BLaER1 treated with 17β-estradiol and CSF1 and Interleukin-3, amounts not matched to agents 10 nM and 100 nM (cell line): ENCODE data around the gene WDR18.
A peak's percentile ranks its signal among the peaks of the same experiment; 100 is the strongest.

Experiments used
- H3K27ac ChIP-seq, 11 experiments: shearing (Covaris generic); formaldehyde crosslinking; 2 replicates each; pipeline ENCODE4 v1.8.1; 2022
- H3K27me3 ChIP-seq, 11 experiments: shearing (Covaris generic); formaldehyde crosslinking; 2 replicates each; pipeline ENCODE4 v1.8.1; 2022
- H3K36me3 ChIP-seq, 11 experiments: shearing (Covaris generic); formaldehyde crosslinking; 2 replicates each; pipeline ENCODE4 v1.8.1; 2022
- H3K4me1 ChIP-seq, 10 experiments: shearing (Covaris generic); formaldehyde crosslinking; 2 replicates each; pipeline ENCODE4 v1.8.1; 2022
- H3K4me2 ChIP-seq, 11 experiments: shearing (Covaris generic); formaldehyde crosslinking; 2 replicates each; pipeline ENCODE4 v1.8.1; 2022
- H3K4me3 ChIP-seq, 10 experiments: shearing (Covaris generic); formaldehyde crosslinking; 2 replicates each; pipeline ENCODE4 v1.8.1; 2022
- H3K9ac ChIP-seq, 11 experiments: shearing (Covaris generic); formaldehyde crosslinking; 2 replicates each; pipeline ENCODE4 v1.8.1; 2022
- H3K9me3 ChIP-seq, 11 experiments: shearing (Covaris generic); formaldehyde crosslinking; replicated peaks in 1 of 11; 2 replicates each; pipeline ENCODE4 v1.8.1; 2022
- H4K20me1 ChIP-seq, 11 experiments: shearing (Covaris generic); formaldehyde crosslinking; 2 replicates each; pipeline ENCODE4 v1.8.1; 2022
- Cebpa-rat ChIP-seq, 11 experiments: shearing (Covaris generic); IDR thresholded peaks; 2 replicates each; pipeline ENCODE4 v1.8.1; 2022

Gene WDR18

DNA sequence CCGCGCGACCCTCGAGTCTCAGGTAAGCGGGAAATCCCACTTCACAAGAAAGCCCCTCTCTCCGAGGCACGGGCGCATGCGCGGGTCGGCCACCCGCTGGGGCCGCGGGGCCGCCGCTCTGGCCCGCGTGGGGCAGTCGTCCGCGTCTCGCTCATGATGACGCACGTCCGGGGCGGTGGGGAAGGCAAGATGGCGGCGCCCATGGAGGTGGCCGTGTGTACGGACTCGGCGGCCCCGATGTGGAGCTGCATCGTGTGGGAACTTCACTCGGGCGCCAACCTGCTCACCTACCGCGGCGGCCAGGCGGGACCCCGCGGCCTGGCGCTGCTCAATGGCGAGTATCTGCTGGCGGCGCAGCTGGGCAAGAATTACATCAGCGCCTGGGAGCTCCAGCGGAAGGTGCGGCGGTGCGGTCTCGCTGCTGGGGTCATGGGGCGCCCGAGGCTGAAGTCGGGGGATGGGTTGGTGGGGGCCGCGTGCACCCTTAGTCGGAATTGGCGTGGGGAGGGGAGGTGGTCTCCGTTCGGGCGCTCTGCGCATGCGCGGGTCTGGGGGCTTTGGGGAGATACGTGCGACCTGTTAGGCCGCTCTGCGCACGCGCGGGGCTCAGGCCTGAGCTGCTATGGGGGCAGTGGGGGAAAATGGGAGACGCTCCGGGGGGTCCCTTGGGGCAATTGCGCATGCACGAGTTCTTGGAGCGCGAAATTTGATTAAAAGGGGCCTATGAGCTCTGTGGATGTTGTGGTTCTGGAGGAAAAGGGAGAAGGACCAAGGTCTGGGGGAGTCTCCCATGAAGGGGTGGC, at the start of gene WDR18:
TSS of gene WDR18 (plus strand) at position 181 of the 803 bp plus-strand sequence. CDS start at position 190, 9 bp downstream.
- Histone ChIP-seq H3K4me1 (peaks cover 31 to 55% (median 45%) of the 10 kb centered on the region in 10 experiments), H3K27ac (peak within 1 kb of the TSS; percentile 81 to 93 (median 86)), H3K9me3 (no peaks in the 10 kb centered on the region), H4K20me1 (peaks cover 0 to 45% (median 24%) of the 10 kb centered on the region in 11 experiments; a peak in 17 of 22 replicates), H3K36me3 (peaks cover 19 to 37% (median 32%) of the 10 kb centered on the region in 11 experiments), H3K27me3 (no peaks in the 10 kb centered on the region), H3K9ac (peak within 1 kb of the TSS; percentile 82 to 94 (median 87)), H3K4me3 (peak within 1 kb of the TSS; percentile 83 to 98 (median 93)), H3K4me2 (peak within 1 kb of the TSS; percentile 72 to 99 (median 90))
- no peak for TF ChIP-seq Cebpa-rat (IDR thresholded peaks at IDR 0.05)

GRCh38 chr19:934865-935479, 49.2 kb upstream of the WDR18 start:
- peaks cover 0 to 10% (median 6%) of the 10 kb centered on the region in 11 experiments; a peak in 12 of 22 replicates for H3K9me3 ChIP-seq
- peaks cover 57 to 97% (median 73%) of the 10 kb centered on the region in 10 experiments for H3K4me1 ChIP-seq
- H4K20me1 ChIP-seq = peaks cover 86 to 99% (median 93%) of the 10 kb centered on the region in 11 experiments
- TF ChIP-seq Cebpa-rat (IDR thresholded peaks at IDR 0.05) = no peak
- H3K36me3 ChIP-seq = peaks cover 34 to 98% (median 65%) of the 10 kb centered on the region in 11 experiments
- peak overlapping the region in 2 of 10 experiments; percentile 15 to 53; a peak in 2 of 20 replicates for H3K4me3 ChIP-seq
- peak overlapping the region in 10 of 11 experiments; percentile 25 to 68 (median 44); a peak in 15 of 22 replicates for H3K9ac ChIP-seq
- no peaks in the 10 kb centered on the region for H3K27me3 ChIP-seq
- H3K27ac ChIP-seq = peak overlapping the region in 9 of 11 experiments; percentile 7 to 68 (median 46); a peak in 12 of 22 replicates
- H3K4me2 ChIP-seq = peak overlapping the region; percentile 80 to 99 (median 94)

DNA sequence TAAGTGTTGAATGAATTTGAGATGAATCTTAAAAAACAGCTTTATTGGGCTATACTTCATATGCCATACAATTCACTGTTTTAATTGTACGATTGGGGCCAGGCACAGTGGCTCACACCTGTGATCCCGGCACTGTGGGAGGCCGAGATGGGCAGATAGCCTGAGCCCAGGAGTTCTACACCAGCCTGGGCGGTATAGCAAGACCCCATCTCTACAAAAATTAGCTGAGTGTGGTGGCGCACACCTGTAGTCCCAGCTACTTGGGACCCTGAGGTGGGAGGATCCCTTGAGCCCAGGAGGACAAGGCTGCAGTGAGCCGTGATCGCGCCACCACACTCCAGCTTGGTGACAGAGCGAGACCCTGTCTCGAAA, 48.0 kb upstream of the WDR18 start:
- H3K9me3 ChIP-seq = peaks cover 0 to 10% (median 6%) of the 10 kb centered on the region in 11 experiments; a peak in 12 of 22 replicates
- no peak for TF ChIP-seq Cebpa-rat (IDR thresholded peaks at IDR 0.05)
- H3K9ac ChIP-seq = no peak overlapping the region
- no peak overlapping the region for H3K27ac ChIP-seq
- H3K4me1 ChIP-seq = peaks cover 68 to 100% (median 85%) of the 10 kb centered on the region in 10 experiments
- peaks cover 32 to 88% (median 56%) of the 10 kb centered on the region in 11 experiments for H3K36me3 ChIP-seq
- H3K4me3 ChIP-seq = no peak overlapping the region
- peaks cover 94 to 100% (median 97%) of the 10 kb centered on the region in 11 experiments for H4K20me1 ChIP-seq
- peak overlapping the region in 3 of 11 experiments; percentile 22 to 96 (median 94); a peak in 5 of 22 replicates for H3K4me2 ChIP-seq
- no peaks in the 10 kb centered on the region for H3K27me3 ChIP-seq

DNA sequence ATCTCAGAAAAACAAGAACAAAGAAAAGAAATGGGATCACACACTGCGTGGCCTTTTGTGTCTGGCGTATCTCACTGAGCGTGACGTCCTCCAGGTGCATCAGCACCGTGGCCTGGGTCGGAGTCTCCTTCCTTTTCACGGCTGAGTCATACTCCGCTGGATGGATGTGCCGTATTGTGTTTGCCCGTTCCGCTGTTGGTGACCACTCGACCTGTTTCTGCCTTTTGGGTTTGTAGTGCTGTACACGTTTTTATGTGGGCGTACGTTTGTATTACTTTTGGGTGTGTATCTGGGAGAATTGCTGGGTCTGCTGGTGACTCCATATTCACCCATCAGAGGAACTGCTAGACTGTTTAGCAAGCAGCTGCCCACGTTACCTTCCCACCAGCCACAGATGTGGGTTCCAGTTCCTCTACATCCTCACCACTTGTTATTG, 46.9 kb upstream of the WDR18 start:
- Histone ChIP-seq H4K20me1 (peaks cover 95 to 100% (median 99%) of the 10 kb centered on the region in 11 experiments), H3K4me2 (peak overlapping the region in 7 of 11 experiments; percentile 18 to 96 (median 40); a peak in 12 of 22 replicates), H3K4me1 (peaks cover 73 to 100% (median 88%) of the 10 kb centered on the region in 10 experiments), H3K27me3 (no peaks in the 10 kb centered on the region), H3K27ac (peak overlapping the region in 1 of 11 experiments; percentile 5; a peak in 1 of 22 replicates), H3K9me3 (peaks cover 0 to 10% (median 6%) of the 10 kb centered on the region in 11 experiments; a peak in 12 of 22 replicates), H3K36me3 (peaks cover 26 to 84% (median 53%) of the 10 kb centered on the region in 11 experiments), H3K9ac (no peak overlapping the region), H3K4me3 (no peak overlapping the region)
- no peak for TF ChIP-seq Cebpa-rat (IDR thresholded peaks at IDR 0.05)

DNA sequence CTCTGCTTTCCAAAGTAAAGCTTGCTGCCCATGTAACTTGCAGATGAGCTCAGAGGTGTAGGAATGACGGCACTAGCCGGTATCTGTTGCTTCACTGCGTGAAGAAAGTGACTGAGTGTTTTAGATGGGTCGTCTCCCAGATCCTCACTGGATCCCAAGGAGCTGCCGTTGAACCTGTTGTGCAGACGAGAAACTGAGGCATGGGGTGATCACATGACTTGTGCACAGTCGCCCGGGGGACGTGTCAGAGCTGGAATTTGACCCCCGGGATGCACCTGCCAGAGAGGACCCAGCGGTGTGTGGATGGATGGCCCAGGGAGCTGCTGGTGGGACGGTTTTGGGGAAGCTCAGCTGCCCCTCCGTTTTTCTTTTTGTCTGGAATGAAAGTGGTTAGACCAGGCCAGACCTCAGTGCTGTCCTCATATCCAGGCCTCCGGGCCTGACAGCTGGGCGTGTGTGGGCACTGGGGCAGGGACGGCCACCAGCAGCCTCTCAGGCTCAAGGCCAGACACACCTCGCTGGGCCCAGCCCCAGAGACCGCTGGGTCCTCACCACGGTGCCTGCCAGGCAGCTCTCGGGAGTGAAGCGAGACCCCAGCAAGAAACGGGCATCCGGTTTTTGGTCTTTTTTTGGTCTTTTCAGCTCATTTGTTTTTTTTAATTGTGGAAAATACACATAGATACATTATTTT, 45.8 kb upstream of the WDR18 start:
- Histone ChIP-seq H3K9ac (peak overlapping the region in 10 of 11 experiments; percentile 17 to 52 (median 44); a peak in 10 of 22 replicates), H3K4me3 (0 out of 20 replicates have a peak overlapping the region, but pooled peaks of 1 of the 10 experiments have one; percentile 19), H3K27me3 (no peaks in the 10 kb centered on the region), H3K27ac (peak overlapping the region in 6 of 11 experiments; percentile 5 to 55 (median 29); a peak in 4 of 22 replicates), H3K9me3 (peaks cover 0 to 10% (median 6%) of the 10 kb centered on the region in 11 experiments; a peak in 12 of 22 replicates), H3K36me3 (peaks cover 34 to 85% (median 61%) of the 10 kb centered on the region in 11 experiments), H3K4me1 (peaks cover 67 to 100% (median 82%) of the 10 kb centered on the region in 10 experiments), H3K4me2 (peak overlapping the region; percentile 58 to 97 (median 92)), H4K20me1 (peaks cover 95 to 100% (median 99%) of the 10 kb centered on the region in 11 experiments)
- TF ChIP-seq Cebpa-rat (IDR thresholded peaks at IDR 0.05) = no peak

DNA sequence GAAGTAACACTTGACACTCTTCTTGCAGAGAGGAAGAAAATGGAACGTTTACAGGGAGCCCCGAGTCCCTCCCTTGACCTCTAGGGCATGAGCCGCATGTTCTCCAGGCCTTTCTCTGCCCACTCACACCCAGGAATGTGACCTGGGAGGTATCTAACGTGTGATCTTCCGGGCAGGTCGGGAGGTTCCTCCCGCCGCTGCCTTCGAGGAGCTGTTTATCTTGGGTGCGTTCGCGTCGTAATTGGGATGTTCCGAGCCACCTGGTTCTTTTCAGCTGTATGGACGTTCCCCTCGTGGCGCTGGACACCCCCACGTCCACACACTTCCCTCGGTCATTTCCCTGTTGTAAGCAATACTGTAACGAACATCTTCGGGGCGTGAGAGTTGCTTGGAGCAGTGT, 44.7 kb upstream of the WDR18 start:
- peaks cover 41 to 86% (median 66%) of the 10 kb centered on the region in 11 experiments for H3K36me3 ChIP-seq
- H3K4me3 ChIP-seq = no peak overlapping the region
- TF ChIP-seq Cebpa-rat (IDR thresholded peaks at IDR 0.05) = no peak
- no peaks in the 10 kb centered on the region for H3K27me3 ChIP-seq
- peak overlapping the region in 4 of 11 experiments; percentile 45 to 74 (median 69); a peak in 4 of 22 replicates for H3K9ac ChIP-seq
- H3K27ac ChIP-seq = no peak overlapping the region; a peak in 2 of 22 replicates
- H3K4me2 ChIP-seq = peak overlapping the region; percentile 82 to 97 (median 92)
- H3K4me1 ChIP-seq = peaks cover 56 to 100% (median 73%) of the 10 kb centered on the region in 10 experiments
- peaks cover 0 to 10% (median 6%) of the 10 kb centered on the region in 11 experiments; a peak in 12 of 22 replicates for H3K9me3 ChIP-seq
- peaks cover 94 to 100% (median 99%) of the 10 kb centered on the region in 11 experiments for H4K20me1 ChIP-seq

- Histone ChIP-seq H3K27me3 (no peaks in the 10 kb centered on the region), H3K36me3 (peaks cover 41 to 86% (median 68%) of the 10 kb centered on the region in 11 experiments), H3K9me3 (peaks cover 0 to 10% (median 6%) of the 10 kb centered on the region in 11 experiments; a peak in 12 of 22 replicates), H3K4me1 (peaks cover 52 to 100% (median 70%) of the 10 kb centered on the region in 10 experiments), H4K20me1 (peaks cover 94 to 100% (median 99%) of the 10 kb centered on the region in 11 experiments), H3K27ac (peak overlapping the region in 10 of 11 experiments; percentile 34 to 77 (median 69); a peak in 14 of 22 replicates), H3K4me3 (peak overlapping the region in 5 of 10 experiments; percentile 41 to 61 (median 51); a peak in 6 of 20 replicates), H3K4me2 (peak overlapping the region; percentile 82 to 97 (median 92)), H3K9ac (peak overlapping the region; percentile 45 to 74 (median 71); a peak in 17 of 22 replicates)
- no peak for TF ChIP-seq Cebpa-rat (IDR thresholded peaks at IDR 0.05)
These were observed 44.2 kb upstream of the WDR18 start for GRCh38 chr19:939922-940321.
